Measurements from ENCODE around the gene FSTL5. TPM values are rescaled to one million over a fixed set of nuclear protein-coding genes. Genes with fewer than 3 reads are reported as not detected.

FSTL5 gene
- total and polyA plus RNA-seq, 9 of the 15 experiments (the other 6 are each of a cell fraction or from before 2014, with no cell fraction given) = 0.09 to 3.1 (median 0.50) TPM; not detected in 1

DNA sequence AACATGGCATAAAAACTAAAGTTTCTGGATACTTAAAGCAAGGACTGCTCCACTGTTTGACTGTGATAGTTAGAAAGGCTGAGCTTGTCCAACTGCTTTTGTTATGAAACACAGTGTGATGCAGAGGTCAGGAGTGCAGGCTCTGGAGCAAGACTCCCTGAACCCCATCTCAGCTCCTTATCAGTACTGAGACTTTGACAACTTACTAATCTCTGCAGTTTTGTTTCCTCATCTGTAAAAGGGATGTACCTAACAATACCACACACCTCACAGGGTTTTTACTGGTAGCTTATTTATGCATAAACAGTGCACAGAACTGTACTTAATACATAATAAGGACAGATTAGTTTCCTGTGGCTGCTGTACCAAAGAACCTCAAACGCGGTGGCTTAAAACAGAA is 804.3 kb downstream of the FSTL5 start (continued):
- TF ChIP-seq, protein P1, sequence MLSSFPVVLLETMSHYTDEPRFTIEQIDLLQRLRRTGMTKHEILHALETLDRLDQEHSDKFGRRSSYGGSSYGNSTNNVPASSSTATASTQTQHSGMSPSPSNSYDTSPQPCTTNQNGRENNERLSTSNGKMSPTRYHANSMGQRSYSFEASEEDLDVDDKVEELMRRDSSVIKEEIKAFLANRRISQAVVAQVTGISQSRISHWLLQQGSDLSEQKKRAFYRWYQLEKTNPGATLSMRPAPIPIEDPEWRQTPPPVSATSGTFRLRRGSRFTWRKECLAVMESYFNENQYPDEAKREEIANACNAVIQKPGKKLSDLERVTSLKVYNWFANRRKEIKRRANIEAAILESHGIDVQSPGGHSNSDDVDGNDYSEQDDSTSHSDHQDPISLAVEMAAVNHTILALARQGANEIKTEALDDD (IDR thresholded peaks at IDR 0.05) = no peak
- no peak for TF ChIP-seq ZBTB17 (CRISPR knock-in tag; IDR thresholded peaks at IDR 0.05)
- TF ChIP-seq, protein P2, sequence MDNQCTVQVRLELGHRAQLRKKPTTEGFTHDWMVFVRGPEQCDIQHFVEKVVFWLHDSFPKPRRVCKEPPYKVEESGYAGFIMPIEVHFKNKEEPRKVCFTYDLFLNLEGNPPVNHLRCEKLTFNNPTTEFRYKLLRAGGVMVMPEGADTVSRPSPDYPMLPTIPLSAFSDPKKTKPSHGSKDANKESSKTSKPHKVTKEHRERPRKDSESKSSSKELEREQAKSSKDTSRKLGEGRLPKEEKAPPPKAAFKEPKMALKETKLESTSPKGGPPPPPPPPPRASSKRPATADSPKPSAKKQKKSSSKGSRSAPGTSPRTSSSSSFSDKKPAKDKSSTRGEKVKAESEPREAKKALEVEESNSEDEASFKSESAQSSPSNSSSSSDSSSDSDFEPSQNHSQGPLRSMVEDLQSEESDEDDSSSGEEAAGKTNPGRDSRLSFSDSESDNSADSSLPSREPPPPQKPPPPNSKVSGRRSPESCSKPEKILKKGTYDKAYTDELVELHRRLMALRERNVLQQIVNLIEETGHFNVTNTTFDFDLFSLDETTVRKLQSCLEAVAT (IDR thresholded peaks at IDR 0.05) = no peak
- no peak for TF ChIP-seq KHSRP (IDR thresholded peaks at IDR 0.05)
- TF ChIP-seq, protein P3, sequence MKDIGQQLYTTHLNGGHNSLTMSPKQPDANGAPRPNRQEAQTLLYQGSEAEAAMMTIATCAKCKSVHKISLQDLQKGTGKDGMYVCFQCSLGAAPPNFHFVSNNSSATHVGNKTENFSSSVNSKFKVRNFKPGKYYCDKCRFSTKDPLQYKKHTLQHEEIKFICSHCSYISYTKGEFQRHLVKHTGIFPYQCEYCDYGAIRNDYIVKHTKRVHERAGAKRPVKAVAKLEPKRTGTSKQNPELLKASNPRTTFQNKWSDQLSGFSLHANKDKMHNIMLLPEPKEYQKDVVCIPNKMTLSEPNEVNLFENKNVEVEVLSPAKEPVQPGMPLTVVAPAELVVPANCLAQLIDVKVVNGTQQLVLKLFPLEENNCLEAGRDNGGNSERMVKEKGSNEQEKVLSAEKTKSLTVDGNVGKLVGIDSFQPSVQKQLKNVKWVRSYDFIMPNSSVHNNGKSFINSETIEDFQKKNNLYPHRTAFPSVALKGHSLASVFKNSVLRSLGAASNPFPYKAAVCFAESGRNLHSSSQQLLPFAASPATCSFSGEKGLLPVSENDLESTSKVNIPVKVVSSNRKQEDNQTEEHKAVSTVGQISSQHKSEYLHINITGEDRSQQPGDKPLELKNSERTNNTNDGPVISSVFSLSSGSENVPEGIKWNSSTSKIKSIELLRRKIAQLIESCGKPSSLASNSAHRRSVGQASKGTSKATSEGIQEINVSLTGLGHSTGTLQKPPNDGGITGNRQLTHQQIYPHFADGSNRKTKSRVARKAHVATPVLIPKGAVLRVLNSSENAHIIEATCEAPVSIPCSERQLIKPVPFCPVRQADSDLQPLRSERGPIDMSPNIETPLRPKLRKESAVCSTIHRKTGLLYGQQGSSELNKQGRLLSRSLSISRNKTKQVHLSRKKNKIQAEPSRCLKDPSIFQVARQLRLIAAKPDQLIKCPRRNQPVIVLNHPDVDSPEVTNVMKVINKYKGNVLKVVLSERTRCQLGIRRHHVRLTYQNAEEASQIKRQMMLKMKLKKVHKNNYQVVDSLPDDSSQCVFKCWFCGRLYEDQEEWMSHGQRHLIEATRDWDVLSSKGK (CRISPR knock-in tag; IDR thresholded peaks at IDR 0.05) = no peak
- TF ChIP-seq HMG20B (CRISPR knock-in tag; IDR thresholded peaks at IDR 0.05) = no peak
